A549 (cell line): Measurements from ENCODE around the gene APCDD1L.

ENCODE experiments used
- CHD2 ChIP-seq: fragments of 150-350 bp; IDR thresholded peaks from 2 replicates; pipeline ENCODE4 v1.6.1; 2014; ENCODE audit warnings: low read length; ENCODE audit not compliant: partially characterized antibody
- CTCF ChIP-seq: fragments of >200 bp; sonication (Bioruptor Twin); formaldehyde crosslinking; IDR thresholded peaks from 3 replicates; pipeline ENCODE4 v1.5.1; 2016
- HDAC2 ChIP-seq: fragments of 200-600 bp; sonication (generic); IDR thresholded peaks from 2 replicates; pipeline ENCODE4 v1.6.1; 2016
- HOXB5 ChIP-seq: fragments of 250-450 bp; sonication (Bioruptor Pico); IDR thresholded peaks from 2 replicates; pipeline ENCODE4 v1.5.0; 2020; ENCODE audit warnings: mild to moderate bottlenecking, moderate library complexity
- JUN ChIP-seq, 2 experiments: fragments of >200 bp; sonication (Bioruptor Twin); formaldehyde crosslinking; IDR thresholded peaks; 2 replicates in 1 of 2; 3 replicates in 1 of 2; pipeline ENCODE4 v1.6.1; 2016 to 2017
- JUNB ChIP-seq: fragments of >200 bp; sonication (Bioruptor Twin); formaldehyde crosslinking; IDR thresholded peaks from 2 replicates; pipeline ENCODE4 v1.6.1; 2016
- MYC ChIP-seq: IDR thresholded peaks from 2 replicates; pipeline ENCODE4 v1.6.1; 2012; ENCODE audit warnings: mild to moderate bottlenecking, inconsistent platforms, low read length, improper control_type of control experiment, borderline replicate concordance
- RARB ChIP-seq: fragments of 250-450 bp; sonication (Bioruptor Pico); IDR thresholded peaks from 2 replicates; pipeline ENCODE4 v1.8.0; 2021; ENCODE audit warnings: mild to moderate bottlenecking, moderate library complexity
- RCOR1 ChIP-seq: fragments of 150-350 bp; IDR thresholded peaks from 2 replicates; pipeline ENCODE4 v1.6.1; 2014; ENCODE audit warnings: antibody characterized with exemption, low read length, low read depth
- TF ChIP-seq, protein P1 (sequence below): fragments of 150-350 bp; IDR thresholded peaks from 2 replicates; pipeline ENCODE4 v1.6.1; 2014; ENCODE audit warnings: low read depth, mild to moderate bottlenecking, low read length

- no peak for TF ChIP-seq CTCF
- TF ChIP-seq CHD2: no peak
- TF ChIP-seq HOXB5 (CRISPR knock-in tag): no peak
- TF ChIP-seq RARB: no peak
- TF ChIP-seq HDAC2: no peak
- TF ChIP-seq JUNB: no peak
- no peak for TF ChIP-seq JUN (IDR thresholded peaks at IDR 0.05)
- TF ChIP-seq MYC: no peak
- no peak for TF ChIP-seq RCOR1
- TF ChIP-seq, protein P1, sequence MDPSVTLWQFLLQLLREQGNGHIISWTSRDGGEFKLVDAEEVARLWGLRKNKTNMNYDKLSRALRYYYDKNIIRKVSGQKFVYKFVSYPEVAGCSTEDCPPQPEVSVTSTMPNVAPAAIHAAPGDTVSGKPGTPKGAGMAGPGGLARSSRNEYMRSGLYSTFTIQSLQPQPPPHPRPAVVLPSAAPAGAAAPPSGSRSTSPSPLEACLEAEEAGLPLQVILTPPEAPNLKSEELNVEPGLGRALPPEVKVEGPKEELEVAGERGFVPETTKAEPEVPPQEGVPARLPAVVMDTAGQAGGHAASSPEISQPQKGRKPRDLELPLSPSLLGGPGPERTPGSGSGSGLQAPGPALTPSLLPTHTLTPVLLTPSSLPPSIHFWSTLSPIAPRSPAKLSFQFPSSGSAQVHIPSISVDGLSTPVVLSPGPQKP: no peak
These were observed 1.5 kb downstream of the APCDD1L start for GRCh38 chr20:58513580-58514285.
